SK-N-SH treated with all-trans-retinoic acid at 6 μM for 48 hours (cell line): Measurements from ENCODE around the gene PYDC1.
"Not testable (repeated sequence)": the region's sequence is repeated elsewhere in the genome, so short reads cannot be mapped to it uniquely, and the experiment has no call there.

Experiments
- ARNTL ChIP-seq: fragments of 450-650 bp; formaldehyde crosslinking; IDR thresholded peaks from 2 replicates; pipeline ENCODE4 v1.5.0; 2020; ENCODE audit warnings: low read depth, mild to moderate bottlenecking, moderate library complexity, borderline replicate concordance
- BACH2 ChIP-seq: fragments of 250-450 bp; sonication (Bioruptor Pico); IDR thresholded peaks from 2 replicates; pipeline ENCODE4 v1.9.0; 2021; ENCODE audit warnings: mild to moderate bottlenecking, borderline replicate concordance
- GLIS3 ChIP-seq: fragments of 250-450 bp; sonication (Bioruptor Pico); IDR thresholded peaks from 2 replicates; pipeline ENCODE4 v1.5.0; 2020; ENCODE audit warnings: mild to moderate bottlenecking, moderate library complexity
- PPARA ChIP-seq: fragments of 250-450 bp; sonication (Bioruptor Pico); IDR thresholded peaks from 2 replicates; pipeline ENCODE4 v1.5.0; 2020; ENCODE audit warnings: mild to moderate bottlenecking, borderline replicate concordance
- RARB ChIP-seq: fragments of 250-450 bp; sonication (Bioruptor Pico); IDR thresholded peaks from 2 replicates; pipeline ENCODE4 v1.8.0; 2021; ENCODE audit warnings: mild to moderate bottlenecking, moderate library complexity
- SNAI2 ChIP-seq: fragments of 250-450 bp; sonication (Bioruptor Pico); IDR thresholded peaks from 2 replicates; pipeline ENCODE4 v1.5.0; 2020; ENCODE audit warnings: mild to moderate bottlenecking, moderate library complexity
- ZC3H10 ChIP-seq: fragments of 250-450 bp; sonication (Bioruptor Pico); IDR thresholded peaks from 2 replicates; pipeline ENCODE4 v1.5.1; 2021; ENCODE audit warnings: mild to moderate bottlenecking, moderate library complexity
- ZFP3 ChIP-seq: fragments of 250-450 bp; sonication (Bioruptor Pico); IDR thresholded peaks from 2 replicates; pipeline ENCODE4 v1.5.0; 2020; ENCODE audit warnings: mild to moderate bottlenecking, moderate library complexity
- ZFP30 ChIP-seq: fragments of 450-650 bp; formaldehyde crosslinking; IDR thresholded peaks from 2 replicates; pipeline ENCODE4 v1.5.0; 2022; ENCODE audit warnings: mild to moderate bottlenecking, moderate library complexity
- ZNF70 ChIP-seq: fragments of 450-650 bp; formaldehyde crosslinking; IDR thresholded peaks from 2 replicates; pipeline ENCODE4 v1.5.0; 2020; ENCODE audit warnings: mild to moderate bottlenecking, moderate library complexity
- TF ChIP-seq, protein P1 (sequence below): fragments of 250-450 bp; sonication (Bioruptor Pico); IDR thresholded peaks from 2 replicates; pipeline ENCODE4 v1.8.0; 2020; ENCODE audit warnings: mild to moderate bottlenecking, moderate library complexity, borderline replicate concordance
- TF ChIP-seq, protein P2 (sequence below): fragments of 250-450 bp; sonication (Bioruptor Pico); IDR thresholded peaks from 2 replicates; pipeline ENCODE4 v1.5.1; 2020; ENCODE audit warnings: low read depth, mild to moderate bottlenecking, moderate library complexity
- TF ChIP-seq, protein P3 (sequence below): fragments of 250-450 bp; sonication (Bioruptor Pico); IDR thresholded peaks from 2 replicates; pipeline ENCODE4 v1.5.0; 2020; ENCODE audit warnings: mild to moderate bottlenecking, moderate library complexity

DNA sequence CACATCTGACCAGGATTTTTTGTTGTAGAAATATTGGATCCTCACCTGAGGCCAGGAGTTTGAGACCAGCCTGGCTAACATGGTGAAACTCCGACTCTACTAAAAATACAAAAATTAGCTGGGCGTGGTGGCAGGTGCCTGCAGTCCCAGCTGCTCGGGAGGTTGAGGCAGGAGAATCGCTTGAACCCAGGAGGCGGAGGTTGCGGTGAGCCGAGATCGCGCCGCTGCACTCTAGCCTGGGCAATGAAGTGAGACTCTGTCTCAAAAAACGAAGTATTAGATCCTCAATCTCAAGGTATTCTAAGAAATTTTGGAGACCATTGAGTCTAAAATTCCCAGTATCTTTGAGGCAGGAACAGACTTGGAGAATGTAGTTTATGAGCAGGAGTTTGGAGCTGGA lies 21.1 kb downstream of the PYDC1 start:
- TF ChIP-seq, protein P1, sequence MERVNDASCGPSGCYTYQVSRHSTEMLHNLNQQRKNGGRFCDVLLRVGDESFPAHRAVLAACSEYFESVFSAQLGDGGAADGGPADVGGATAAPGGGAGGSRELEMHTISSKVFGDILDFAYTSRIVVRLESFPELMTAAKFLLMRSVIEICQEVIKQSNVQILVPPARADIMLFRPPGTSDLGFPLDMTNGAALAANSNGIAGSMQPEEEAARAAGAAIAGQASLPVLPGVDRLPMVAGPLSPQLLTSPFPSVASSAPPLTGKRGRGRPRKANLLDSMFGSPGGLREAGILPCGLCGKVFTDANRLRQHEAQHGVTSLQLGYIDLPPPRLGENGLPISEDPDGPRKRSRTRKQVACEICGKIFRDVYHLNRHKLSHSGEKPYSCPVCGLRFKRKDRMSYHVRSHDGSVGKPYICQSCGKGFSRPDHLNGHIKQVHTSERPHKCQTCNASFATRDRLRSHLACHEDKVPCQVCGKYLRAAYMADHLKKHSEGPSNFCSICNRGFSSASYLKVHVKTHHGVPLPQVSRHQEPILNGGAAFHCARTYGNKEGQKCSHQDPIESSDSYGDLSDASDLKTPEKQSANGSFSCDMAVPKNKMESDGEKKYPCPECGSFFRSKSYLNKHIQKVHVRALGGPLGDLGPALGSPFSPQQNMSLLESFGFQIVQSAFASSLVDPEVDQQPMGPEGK: not testable (repeated sequence)
- not testable (repeated sequence) for TF ChIP-seq ARNTL; ZNF70; RARB (CRISPR knock-in tag); GLIS3 (CRISPR knock-in tag); ZFP3 (CRISPR knock-in tag); BACH2 (CRISPR knock-in tag); ZC3H10; ZFP30; PPARA (CRISPR knock-in tag); SNAI2 (CRISPR knock-in tag)
- TF ChIP-seq, protein P2, sequence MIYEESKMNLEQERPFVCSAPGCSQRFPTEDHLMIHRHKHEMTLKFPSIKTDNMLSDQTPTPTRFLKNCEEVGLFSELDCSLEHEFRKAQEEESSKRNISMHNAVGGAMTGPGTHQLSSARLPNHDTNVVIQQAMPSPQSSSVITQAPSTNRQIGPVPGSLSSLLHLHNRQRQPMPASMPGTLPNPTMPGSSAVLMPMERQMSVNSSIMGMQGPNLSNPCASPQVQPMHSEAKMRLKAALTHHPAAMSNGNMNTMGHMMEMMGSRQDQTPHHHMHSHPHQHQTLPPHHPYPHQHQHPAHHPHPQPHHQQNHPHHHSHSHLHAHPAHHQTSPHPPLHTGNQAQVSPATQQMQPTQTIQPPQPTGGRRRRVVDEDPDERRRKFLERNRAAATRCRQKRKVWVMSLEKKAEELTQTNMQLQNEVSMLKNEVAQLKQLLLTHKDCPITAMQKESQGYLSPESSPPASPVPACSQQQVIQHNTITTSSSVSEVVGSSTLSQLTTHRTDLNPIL (CRISPR knock-in tag): not testable (repeated sequence)
- TF ChIP-seq, protein P3, sequence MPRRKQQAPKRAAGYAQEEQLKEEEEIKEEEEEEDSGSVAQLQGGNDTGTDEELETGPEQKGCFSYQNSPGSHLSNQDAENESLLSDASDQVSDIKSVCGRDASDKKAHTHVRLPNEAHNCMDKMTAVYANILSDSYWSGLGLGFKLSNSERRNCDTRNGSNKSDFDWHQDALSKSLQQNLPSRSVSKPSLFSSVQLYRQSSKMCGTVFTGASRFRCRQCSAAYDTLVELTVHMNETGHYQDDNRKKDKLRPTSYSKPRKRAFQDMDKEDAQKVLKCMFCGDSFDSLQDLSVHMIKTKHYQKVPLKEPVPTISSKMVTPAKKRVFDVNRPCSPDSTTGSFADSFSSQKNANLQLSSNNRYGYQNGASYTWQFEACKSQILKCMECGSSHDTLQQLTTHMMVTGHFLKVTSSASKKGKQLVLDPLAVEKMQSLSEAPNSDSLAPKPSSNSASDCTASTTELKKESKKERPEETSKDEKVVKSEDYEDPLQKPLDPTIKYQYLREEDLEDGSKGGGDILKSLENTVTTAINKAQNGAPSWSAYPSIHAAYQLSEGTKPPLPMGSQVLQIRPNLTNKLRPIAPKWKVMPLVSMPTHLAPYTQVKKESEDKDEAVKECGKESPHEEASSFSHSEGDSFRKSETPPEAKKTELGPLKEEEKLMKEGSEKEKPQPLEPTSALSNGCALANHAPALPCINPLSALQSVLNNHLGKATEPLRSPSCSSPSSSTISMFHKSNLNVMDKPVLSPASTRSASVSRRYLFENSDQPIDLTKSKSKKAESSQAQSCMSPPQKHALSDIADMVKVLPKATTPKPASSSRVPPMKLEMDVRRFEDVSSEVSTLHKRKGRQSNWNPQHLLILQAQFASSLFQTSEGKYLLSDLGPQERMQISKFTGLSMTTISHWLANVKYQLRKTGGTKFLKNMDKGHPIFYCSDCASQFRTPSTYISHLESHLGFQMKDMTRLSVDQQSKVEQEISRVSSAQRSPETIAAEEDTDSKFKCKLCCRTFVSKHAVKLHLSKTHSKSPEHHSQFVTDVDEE (CRISPR knock-in tag): not testable (repeated sequence)
